Measurements from ENCODE around the gene CACNA1B. TPM values are rescaled to one million over a fixed set of nuclear protein-coding genes. Genes with fewer than 3 reads are reported as not detected.

The CACNA1B gene
- total RNA-seq, 6 donors from 2014 or later: 0.03 to 0.15 (median 0.03) TPM; not detected in 3

Small RNA genes lying within 50 kb of the gene (small RNA-seq; reads per million reads assigned to genes)
- gene AL591424.2: 0 reads per million in 4 donors
- gene MIR602: 0 reads per million in 4 donors

Measured in upper lobe of left lung (tissue), 6 donors.